T follicular helper cell (primary cell): ENCODE measurements around the gene TRMT1.

Experiments
- DNase-seq: peaks from one replicate; pipeline ENCODE4 v3.0.0-alpha.2; 2020; ENCODE audit warnings: low read depth

TRMT1 gene

GRCh38 chr19:13122980-13123957 is 6.7 kb upstream of the TRMT1 start:
- DNase-seq: no peak

DNA sequence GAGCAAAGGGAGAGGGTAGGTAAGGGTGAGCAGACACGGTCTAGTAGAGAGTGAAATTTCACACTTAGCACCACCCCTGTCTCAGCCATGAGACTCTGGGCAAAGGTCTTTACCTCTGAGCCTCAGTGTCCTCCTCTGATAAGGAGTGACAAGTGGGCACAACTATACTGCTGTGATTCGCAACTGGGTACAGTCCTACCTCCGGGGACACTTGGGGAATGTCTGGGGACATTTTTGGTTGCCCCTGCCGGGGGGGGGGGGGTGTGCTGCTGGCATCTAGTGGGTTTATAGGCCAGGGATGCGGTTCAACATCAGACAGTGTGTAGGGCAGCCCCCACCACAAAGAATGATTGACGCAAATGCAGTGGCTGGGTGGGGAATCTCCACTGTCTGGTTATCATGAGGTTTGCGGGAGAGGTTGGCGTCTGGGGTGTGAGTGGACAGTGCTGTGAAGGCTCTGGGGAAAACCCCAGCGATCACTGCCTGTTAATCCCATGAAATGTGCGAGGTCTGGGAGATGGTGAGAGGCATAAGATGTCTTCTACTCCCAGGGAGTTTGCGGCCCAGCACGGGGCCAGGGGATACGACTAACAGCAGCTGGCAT is 5.8 kb upstream of the TRMT1 start:
- DNase-seq: no peak

DNA sequence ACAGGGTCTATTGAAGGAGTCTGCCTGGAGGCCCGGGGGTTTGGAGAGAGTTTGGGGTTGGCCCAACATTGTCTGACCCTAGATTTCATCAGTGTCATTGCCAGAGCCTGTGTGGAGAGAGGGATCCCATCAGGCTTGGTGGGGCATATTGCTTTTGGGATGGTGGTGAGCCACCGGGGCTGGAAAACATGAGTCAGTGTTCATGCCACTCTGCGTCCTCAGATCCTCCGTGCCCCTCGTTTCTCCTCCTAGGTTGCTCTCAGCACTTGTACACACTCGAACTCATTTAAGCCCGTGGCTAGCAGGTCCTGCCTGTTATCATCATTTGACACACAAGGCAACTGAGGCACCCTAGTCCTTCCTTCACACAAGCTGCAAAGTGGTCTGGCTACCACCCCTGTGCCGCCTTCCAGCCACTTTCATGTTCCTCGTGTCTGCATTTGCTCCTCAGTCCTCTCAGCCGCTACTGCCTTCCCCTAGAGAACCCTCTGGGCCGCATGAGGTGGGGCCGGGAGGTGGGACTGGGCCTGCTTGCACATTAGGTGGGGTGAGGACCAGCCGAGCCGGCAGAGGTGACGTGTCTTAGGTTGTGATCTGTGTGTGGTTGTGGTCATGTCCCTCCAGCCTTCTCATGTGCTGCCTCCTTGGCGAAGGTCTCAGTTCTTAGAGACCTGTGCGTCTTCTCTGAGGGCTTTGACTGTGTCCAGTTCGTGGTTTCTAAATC is 5.2 kb upstream of the TRMT1 start:
- DNase-seq: no peak

DNA sequence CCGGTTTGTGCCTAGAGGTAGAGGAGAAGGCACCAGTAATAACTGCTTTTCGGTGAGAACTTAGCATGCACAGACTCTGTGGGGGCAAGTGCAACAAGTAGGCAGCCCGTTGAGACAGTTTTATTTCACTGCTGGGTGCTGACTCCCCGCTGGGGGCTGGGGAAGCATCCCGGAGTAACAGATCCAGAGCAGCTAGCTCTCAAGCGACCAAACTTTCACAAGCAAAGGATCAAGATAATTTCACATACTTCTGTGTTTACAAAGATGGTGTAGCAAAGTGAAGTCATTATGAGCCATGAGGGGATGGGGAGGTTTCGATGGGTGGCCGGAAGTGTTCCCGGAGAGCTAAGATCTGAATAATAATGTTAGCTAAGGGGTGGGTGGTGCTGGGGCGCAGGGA is 4.3 kb upstream of the TRMT1 start:
- DNase-seq: no peak

- DNase-seq: no peak
Observed at GRCh38 chr19:13120031-13120430, 3.5 kb upstream of the TRMT1 start.

DNA sequence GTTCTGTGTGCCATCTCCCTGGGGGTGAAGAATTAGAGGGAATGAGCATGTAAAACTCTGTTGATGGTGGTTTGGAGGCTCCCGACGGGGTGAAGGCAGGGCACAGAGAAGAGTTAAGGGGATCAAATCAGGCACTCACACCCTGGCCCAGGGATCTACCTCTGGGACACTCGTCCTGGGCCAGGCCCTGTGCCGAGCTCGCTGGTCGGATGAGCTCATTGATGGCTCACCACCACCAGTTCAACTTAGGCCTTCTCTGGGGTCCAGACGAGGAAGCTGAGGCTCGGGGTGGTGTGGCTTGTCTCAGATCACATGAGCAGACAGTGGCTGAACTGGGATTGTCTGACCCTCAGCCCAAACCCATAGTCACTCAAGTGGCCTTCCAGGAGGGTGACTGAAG is 3.1 kb upstream of the TRMT1 start:
- no peak for DNase-seq

GRCh38 chr19:13118424-13119193 is 2.1 kb upstream of the TRMT1 start:
- DNase-seq: no peak

DNA sequence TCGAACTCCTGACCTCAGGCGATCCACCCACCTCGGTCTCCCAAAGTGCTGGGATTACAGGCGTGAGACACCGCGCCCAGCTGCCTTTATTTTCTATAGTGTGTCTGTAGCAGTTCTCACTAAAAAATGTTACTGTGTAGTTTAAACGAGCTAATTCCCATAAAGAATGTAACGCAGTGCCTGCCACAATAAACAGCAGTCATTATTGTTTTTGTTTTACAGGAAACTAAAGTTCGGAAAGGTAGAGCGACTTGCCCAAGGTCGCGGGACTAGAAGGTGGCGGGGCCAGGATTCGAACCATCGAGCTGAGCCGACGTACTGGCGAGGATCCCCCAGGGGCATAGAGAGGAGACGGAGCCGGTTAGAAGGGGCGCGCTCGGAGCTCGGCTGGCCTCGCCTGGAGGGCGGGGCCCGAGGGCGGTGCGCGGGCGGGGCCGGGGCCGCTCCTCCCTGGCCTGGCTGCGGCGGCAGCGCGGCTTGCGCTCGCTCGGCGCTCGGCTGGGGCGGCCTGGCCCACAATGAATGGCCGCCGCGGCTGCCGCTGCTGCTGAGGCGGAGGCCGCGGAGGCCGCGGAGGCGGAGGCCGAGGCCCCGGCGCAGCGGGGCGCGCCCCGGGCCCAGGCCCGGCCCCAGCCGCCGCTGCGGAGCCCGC is 1.4 kb upstream of the TRMT1 start, which contains the start of gene NACC1:
TSS of gene NACC1 (plus strand) at position 493 of the 652 bp plus-strand sequence. CDS start 16,944 bp downstream, outside the sequence.
- DNase-seq: peak; percentile 82

DNA sequence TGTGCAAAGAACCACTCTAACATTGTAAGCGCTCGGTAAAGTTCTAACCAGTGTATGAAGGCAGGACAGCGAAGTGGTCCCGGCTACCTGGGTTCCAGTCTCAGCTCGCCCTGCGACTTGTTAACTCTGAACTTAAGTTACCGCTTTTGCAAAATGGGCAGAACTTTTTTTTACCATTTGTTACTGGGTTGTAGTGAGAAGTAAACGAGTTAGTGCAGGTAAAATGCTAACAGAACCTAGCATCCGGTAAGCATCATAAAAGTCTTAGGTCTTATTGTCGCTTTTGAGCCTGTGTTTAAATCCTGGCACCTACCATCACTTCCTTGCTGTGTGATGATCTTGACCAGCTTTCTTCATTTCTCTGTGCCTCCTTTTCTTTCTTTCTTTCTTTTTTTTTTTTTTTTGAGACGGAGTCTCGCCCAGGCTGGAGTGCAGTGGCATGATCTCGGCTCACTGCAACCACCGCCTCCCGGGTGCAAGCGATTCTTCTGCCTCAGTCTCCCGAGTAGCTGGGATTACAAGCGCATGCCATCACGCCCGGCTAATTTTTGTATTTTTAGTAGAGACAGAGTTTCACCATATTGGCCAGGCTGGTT is 734 bp upstream of the TRMT1 start:
- DNase-seq: no peak

- DNase-seq: no peak
Observed at GRCh38 chr19:13115936-13116281, 631 bp downstream of the TRMT1 start.

- DNase-seq: no peak
Observed at GRCh38 chr19:13112555-13112954, 4.0 kb downstream of the TRMT1 start.

DNA sequence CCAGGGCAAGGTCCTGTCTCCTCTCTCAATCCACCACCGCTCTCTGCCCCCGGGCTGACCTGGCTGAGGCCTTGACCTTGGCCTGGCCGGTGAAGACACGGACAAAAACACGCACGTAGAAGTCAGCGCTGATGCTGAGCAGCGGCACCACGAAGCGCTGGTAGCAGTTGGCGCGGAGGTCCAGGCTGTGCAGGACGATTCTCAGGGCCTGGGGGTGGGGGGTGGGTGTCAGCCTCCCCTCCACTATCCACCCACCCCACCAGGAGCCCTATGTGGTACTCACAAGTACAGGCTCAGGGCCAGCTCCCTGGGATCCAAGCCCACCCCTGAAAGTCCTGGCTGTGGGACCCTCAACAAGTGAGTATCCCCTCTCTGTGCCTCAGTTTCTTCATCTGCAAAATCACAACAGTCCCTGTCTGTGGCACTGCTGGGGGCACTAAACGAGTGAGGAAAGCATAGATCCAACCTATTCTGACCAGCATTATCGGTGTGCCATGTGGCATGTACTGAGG is 6.4 kb downstream of the TRMT1 start:
- DNase-seq: no peak

DNA sequence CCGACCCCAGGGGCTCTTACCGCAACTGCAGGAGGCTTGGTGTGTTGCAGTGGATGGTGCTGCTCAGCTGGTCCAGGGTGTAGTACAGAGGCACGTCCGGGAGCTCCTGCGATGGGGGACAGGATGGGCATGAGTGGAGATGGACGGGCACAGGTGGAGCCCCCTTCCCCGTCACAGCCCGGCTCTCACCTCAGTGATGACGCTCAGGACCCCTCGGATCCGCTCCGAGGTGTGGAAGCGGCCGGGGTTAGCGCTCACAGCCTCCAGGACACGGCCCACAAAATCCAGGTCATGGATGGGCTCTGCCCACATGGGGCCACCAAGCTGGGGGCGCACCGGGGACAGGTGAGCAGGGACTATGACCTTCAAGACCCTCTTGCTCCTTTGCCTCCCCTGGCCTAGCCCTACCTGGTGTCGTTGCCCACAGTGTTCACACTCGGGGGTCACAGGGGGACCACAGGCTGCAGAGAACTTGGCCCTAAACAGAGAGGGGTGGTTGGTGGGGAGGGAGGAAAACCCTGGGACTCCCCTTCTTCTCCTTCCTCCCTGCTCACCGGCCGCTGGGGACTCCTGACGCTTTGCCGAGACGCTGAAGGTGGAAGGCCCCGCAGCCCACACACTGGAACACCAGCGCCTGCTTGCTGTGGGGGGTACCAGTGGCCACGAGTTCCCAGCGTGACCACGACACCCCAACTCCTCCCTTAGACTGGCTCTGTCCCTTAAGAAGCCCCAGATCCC is 7.0 kb downstream of the TRMT1 start:
- no peak for DNase-seq

GRCh38 chr19:13104848-13105711 is 11.5 kb downstream of the TRMT1 start:
- no peak for DNase-seq

- DNase-seq: no peak
Observed at GRCh38 chr19:13104360-13104847, 12.1 kb downstream of the TRMT1 start.

DNA sequence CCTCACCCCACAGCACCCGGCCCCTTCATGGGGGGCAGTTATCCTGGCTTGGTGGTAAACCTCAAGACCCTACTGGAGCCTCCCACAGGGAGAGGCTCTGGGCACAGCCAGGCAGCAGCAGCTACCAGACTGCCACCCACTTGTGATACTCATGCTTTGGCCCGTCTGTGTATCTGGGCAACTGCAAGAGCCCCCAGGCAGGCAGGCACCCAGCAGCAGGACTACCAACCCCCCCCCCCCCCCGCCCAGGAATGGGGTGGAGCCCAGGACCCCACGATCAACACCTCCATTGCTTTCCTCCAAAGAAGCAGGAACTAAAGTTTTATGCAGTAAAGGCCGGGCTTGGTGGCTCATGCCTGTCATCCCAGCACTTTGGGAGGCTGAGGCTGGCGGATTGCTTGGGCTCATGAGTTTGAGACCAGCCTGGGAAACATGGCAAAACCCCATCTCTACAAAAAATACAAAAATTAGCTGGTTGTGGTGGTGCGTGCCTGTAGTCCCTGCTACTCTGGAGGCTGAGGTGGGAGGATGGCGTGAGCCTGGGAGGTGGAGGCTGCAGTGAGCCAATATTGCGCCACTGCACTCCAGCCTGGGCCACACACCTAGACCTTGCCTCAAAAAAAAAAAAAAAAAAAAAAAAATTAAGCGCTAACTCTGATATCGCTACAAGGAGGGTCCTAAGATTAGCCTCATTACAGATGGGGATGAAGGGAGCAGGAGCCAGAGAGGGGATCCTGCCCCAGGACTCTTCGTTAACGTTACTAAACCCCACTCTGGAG is 12.8 kb downstream of the TRMT1 start:
- no peak for DNase-seq

DNA sequence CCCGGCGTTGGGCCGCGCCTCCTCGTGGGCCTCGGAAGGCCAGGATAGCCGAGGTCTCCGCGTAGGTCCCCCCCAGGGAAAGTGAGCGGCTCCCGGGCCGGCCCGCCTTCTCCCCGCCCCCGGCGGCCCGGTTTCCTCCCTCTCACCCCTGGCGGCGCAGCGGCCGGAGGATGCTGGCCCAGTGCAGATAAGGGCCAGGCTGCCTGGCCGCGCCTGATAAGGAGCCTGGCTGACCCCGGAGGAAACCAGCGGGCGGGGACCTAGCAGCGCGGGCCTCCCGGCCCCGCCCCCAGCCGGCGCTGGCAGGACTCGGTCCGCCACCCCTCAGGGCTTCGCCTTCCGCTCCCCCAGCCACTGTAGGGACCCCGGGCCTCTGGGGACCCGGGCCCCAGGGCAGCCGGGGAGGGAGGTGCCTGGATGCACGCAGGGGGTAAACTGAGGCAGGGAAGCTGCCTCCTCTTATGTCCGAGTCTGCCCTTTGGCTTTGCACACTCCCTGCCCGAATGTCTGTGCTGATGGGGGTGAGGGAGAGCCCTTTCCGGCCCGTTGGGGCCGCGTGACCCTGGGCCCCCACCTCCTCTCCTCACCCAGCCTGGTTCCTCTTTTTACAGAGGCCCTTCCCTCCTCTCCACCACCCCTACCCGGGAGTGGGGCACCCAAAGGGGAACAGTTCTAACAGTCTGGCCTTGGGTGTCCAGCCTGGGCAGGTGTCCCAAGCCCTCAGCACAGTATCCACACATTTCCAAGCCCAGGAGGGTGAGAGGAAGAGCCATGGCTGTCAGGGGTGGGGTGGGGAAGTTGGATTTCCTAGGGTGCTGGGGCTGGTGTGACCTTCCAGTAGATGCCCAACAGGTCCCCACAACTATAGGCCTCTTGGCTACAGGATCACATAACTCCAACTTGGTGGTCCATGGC is 13.6 kb downstream of the TRMT1 start, which contains the start of gene LYL1:
TSS of gene LYL1 (minus strand) at position 193 of the 915 bp plus-strand sequence. CDS start 1,687 bp downstream, outside the sequence.
- DNase-seq: no peak
